RCC 7860 (cell line): ENCODE data around the gene METTL16.
"Not testable (repeated sequence)": the region's sequence is repeated elsewhere in the genome, so short reads cannot be mapped to it uniquely, and the experiment has no call there.

Experiments used
- DNase-seq: peaks from one replicate; pipeline ENCODE4 v3.0.0-alpha.2; 2015; ENCODE audit warnings: low spot score
- FAIRE-seq: peaks from 2 replicates; lab custom pipeline; 2012; peaks lifted over from hg19 to GRCh38; lab: Jason Lieb, UNC

METTL16 gene

DNA sequence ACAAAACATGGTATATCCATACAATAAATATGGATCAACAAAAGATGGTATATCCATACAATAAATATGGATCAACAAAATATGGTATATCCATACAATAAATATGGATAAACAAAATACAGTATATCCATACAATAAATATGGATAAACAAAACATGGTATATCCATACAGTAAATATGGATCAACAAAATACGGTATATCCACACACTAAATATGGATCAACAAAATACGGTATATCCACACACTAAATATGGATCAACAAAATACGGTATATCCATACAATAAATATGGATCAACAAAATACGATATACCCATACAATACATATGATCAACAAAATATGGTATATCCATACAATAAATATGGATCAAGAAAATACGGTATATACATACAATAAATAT, 8.1 kb downstream of the METTL16 start:
- peak; percentile 34 for FAIRE-seq

DNA sequence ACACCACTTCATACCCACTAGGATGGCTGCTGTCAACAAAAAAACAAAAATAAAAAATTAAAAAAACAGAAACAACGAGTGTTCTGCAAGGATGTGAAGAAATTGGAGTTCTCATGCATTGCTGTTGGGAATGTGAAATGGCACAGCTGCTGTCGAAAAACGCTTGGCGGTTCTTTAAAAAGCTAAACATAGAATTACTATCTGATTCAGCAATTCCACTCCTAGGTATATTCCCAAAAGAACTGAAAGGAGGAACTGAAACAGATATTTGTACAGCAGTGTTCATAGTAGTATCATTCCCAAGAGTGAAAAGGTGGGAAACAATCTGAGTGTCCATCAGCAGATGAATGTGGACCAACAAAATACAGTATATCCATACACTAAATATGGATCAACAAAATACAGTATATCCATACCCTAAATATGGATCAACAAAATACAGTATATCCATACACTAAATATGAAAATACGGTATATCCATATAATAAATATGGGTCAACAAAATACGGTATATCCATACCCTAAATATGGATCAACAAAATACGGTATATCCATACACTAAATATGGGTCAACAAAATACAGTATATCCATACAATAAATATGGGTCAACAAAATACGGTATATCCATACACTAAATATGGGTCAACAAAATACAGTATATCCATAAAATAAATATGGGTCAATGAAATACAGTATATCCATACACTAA, 8.7 kb downstream of the METTL16 start:
- no peak for DNase-seq
- no peak for FAIRE-seq

More for the DNA sequence above, 8.1 kb downstream of the METTL16 start:
- no peak for DNase-seq

DNA sequence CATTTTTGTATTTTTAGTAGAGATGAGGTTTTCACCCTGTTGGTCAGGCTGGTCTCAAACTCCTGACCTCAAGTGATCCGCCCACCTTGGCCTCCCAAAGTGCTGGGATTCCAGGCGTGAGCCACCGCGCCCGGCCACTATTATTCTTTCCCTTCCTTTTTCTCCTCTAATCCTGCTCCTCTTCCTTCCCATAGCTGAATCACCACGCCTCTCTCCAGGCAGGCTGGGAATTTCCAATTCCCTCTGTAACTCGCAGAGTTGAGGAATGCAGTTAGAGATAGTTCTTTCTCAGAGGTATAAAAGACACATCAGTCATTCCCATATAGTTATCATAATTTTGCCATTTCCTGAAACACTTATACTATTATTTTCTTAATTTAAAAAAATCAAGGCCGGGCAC, 11.2 kb downstream of the METTL16 start:
- FAIRE-seq, result no peak
- DNase-seq, result no peak

DNA sequence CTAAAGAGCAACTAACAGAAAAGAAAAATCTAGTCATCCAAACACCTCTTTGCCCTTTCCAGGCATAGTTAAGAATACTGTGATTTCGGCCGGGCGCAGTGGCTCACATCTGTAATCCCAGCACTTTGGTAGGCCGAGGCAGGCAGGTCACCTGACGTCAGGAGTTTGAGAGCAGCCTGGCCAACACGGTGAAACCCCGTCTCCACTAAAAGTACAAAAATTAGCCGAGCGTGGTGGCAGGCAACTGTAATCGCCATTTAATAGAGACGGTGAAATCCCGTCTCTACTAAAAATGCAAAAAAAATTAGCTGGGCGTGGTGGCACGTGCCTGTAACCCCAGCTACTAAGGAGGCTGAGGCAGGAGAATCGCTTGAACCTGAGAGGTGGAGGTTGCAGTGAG, 22.4 kb downstream of the METTL16 start:
- not testable (repeated sequence) for DNase-seq, FAIRE-seq

DNA sequence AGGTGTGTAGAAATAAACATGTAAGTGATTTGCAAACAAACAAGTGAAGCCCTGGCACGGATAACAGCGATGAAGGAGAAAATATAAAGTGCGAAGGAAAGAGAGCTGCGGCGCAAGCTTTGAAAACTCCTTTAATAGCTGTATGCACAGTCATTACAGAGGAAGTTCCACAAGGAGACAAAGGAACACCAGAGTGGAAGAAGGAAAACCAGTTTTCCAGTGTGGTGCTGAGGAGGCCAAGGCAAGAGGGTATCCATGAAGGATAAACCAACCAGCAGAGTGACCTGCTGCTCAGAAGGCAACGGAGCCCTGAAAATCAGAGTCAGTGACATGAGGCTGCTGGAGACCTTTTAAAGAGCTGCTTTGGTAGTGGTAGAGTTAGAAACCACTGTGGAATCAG, 24.4 kb downstream of the METTL16 start:
- FAIRE-seq (no peak), DNase-seq (no peak)

DNA sequence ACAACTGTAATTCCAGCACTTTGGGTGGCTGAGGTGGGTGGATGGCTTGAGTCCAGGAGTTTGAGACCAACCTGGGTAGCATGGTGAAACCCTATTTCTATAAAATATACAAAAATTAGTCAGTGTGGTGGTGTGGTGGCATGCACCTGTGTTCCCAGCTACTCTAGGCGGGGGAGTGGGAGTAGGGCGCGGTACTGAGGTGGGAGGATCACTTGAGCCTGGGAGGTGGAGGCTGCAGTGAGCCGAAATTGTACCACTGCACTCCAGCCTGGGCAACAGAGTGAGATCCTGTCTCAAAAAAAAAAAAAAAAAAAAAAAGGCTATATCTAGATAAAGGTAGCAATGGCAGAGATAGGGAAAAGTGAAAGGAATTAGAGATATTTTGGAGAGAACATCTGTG, 25.0 kb downstream of the METTL16 start:
- FAIRE-seq, DNase-seq: not testable (repeated sequence)

DNA sequence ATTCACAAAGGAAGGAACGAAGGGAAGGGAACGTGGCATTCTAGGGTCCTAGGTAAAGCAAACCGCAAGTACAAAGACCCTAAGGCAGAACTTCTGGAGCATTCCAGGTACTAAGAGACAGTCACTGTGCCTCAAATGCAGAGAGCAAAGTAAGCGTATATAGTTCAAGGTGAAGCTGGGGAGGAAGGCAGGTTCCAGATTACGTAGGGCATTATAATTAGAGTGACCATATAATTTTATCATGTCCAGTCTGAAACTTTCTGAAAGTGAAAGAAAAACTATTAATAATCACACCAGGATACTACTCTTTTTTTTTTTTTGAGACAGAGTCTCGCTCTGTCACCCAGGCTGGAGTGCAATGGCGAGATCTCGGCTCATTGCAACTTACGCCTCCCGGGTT, 25.7 kb downstream of the METTL16 start:
- FAIRE-seq (no peak), DNase-seq (no peak)

DNA sequence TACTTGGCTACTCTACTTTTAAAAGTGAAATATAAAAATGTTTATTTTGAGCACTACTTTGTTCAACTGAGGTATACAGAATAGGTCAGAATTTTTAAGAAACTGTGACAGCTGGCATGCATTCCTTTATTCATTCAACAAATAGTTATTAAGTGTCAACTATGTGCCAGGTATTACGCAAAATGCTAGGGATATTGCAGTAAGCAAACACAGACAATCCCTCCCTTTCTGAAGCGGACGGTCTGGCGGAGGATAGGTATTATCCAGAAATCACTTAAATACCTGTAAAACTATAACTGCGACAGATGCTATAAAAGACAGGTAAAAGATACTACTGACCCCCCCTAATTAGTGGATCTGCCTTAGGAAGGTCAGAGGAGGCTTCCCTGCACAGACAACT, 26.1 kb downstream of the METTL16 start:
- no peak for DNase-seq
- no peak for FAIRE-seq

DNA sequence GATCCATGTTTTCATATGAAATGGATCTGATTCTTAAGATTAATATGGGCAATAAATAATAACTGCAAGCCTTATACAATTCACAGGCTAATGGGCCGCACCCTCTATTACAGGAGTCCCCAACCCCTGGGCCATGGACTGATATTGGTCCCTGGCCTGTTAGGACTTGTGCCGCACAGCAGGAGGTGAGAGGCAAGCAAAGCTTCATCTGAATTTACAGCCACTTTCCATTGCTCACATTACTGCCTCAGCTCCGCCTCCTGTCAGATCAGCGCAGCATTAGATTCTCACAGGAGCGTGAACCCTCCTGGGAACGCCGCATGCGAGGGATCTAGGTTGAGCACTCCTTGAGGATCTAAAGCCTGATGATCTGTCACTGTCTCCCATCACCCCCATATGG, 26.8 kb downstream of the METTL16 start:
- FAIRE-seq, result no peak
- no peak for DNase-seq

DNA sequence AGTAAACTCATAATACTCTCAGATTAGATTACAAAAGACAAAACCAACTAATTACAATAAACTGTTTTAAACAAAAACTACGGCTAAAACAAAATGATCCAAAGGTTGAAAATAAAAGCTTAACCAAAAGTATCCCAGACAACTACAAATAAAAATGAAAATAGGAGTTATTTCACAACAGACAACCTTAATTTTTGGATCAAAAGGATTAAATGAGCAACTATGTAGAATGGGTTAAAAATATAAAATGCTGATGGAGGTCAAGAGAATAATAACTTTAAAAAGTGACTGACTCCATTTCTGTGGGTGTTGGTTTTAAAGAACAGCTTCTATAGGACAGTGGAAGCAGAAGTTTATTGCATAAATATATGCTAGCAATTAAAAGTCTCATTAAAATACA, 28.6 kb downstream of the METTL16 start:
- no peak for DNase-seq
- FAIRE-seq, result no peak

DNA sequence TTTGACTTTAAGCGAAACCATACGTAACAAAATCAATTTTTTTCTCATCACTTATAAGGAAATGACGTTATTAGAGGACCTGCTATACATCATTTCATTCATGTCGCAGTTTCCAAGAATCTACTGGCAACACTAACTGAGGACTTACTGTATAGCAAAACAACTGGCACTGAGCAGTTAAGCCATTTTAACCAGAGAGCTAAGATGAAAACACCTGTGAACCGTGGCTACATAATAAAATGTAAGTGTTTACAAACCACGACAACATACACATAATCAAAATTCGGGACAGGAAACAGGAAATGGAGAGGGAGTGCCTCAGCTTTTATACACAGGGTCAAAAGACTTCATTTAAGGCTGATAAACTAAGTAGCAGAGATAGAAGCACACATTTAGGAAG, 29.5 kb downstream of the METTL16 start:
- DNase-seq (no peak), FAIRE-seq (no peak)

DNA sequence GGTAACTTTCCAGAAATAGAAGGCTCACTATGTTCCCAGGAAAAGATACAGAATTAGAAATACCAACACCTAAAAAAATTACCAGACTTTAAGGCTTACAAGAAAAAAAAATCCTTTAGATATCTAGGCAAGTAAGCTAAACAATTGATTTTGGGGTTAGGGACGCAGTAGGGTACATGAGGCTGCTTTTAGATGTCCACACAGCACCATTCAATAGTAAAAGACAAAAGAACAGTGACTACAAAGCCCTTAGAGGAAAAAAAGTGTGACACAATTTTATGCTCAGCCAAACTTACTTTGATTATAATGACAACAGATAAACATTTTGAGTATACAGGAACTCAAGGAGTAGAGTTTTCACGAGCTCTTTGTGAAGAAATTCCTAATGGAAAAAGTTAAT, 29.9 kb downstream of the METTL16 start:
- FAIRE-seq (no peak), DNase-seq (no peak)

DNA sequence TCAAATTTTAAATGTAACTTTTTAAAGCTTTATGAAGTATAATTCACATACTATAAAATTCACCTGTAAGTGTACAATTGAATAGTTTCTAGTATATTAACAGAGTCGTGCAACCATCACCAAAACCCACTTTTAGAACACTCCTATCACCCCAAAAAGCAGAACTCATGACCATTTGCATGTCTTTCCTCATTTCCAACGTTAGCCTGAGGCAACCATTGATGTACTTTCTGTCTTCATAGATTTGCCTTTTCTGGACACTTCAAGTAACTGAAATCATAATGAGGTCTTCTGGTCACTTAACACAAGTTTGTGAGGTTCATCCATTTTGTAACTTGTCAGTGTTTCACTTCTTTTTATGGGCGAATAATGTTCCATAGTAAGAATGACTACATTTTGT, 33.2 kb downstream of the METTL16 start:
- FAIRE-seq (no peak), DNase-seq (no peak)

DNA sequence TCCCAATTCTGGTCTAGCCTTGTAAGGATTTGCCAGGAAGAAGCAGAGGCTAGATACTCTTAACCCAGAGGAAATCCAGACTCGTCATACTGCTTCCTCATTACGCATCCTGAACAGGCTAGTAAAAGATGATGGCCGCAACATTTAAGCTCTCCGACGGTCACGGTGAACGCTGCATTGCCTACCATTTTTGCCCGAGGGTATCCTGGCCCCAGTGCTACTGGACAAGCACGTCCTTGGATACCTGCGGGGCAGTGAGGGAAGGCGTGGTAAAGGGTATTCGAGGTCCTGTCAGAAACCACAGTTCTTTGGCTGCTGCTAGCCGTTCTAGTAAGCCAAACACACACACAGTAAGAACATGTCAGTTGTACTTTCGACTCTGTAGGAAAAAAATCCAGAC, 36.6 kb downstream of the METTL16 start:
- no peak for FAIRE-seq
- DNase-seq, result no peak

DNA sequence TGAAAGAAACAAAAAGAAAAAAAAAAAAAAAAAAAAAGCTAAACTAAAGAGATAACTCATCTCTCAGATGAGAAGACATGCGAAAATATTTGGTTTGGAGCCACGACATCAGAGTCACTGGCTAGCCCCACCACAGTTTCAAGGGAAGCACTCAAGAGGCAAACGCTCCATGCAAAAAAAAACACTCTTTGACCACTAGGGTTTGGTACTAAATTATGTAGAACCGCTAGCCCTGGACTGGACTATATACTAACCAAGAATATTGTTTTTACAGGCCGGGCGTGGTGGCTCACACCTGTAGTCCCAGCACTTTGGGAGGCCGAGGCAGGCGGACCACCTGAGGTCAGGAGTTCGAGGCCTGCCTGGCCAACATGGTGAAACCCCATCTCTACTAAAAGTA, 37.3 kb downstream of the METTL16 start:
- DNase-seq (no peak), FAIRE-seq (no peak)

DNA sequence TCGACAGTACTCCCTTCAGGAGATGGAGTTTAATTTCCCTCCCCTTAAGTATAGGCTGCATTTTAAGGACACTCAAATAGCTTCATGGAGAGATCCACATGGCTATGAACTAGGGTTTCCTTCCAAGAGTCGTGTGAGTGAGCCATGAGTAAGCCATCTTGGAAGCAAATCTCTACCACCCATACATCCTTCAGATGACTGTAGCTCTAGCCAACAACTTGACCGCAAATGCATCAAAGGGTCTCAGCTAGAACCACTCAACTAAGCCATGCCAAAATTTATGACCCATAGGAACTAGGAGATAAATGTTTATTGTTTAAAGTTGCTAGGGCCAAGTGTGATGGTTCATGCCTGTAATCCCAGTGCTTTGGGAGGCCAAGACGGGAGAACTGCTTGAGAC, 43.4 kb downstream of the METTL16 start:
- peak; percentile 92 for FAIRE-seq
- DNase-seq, result peak; percentile 83

DNA sequence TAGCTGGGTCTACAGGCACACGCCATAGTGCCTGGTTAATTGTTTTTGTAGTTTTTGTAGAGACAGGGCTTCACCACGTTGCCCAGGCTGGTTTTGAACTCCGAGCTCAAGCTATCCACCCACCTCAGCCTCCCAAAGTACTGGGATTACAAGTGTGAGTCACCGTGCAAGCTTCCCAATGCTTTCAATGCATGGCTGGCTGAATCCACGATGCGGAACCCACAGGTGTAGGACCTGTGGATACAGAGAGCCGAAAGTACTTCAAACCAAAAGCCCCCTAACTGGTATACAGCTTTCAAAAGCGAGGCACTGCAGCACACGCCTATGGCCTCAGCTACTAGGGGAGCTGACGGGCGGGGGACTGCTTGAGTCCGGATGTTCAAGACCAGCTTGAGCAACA, 44.8 kb downstream of the METTL16 start:
- peak; percentile 75 for DNase-seq
- peak; percentile 93 for FAIRE-seq

DNA sequence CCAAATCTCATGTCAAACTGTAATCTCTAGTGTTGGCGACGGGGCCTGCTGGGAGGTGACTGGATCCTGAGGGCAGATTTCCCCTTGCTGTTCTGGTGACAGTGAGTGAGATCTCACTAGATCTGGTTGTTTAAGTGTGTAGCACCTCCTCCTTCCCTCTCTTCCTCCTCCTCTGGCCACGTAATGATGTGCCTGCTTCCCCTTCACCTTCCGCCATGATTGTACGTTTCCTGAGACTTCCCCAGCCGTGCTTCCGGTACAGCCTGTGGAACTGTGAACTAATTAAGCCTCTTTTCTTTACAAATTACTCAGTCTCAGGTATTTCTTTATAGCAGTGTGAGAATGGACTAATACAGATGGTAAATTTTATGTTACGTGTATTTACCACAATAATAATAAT, 49.2 kb downstream of the METTL16 start:
- no peak for FAIRE-seq
- no peak for DNase-seq

DNA sequence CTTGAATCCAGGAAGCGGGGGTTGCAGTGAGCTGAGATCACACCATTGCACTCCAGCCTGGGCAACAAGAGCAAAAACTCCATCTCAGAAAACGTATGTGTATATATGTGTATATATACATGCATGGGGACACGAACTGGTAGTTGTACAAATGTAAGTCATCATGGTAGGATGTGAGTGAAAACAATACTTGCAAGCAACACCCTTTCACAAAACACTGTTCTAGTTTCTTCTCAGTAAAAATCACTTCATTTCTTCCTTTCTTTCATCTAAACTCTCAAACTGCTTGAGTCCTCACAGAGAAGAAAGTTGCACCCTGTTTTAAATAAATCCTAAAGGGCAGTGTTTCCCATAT, 51.8 kb downstream of the METTL16 start:
- no peak for FAIRE-seq

DNA sequence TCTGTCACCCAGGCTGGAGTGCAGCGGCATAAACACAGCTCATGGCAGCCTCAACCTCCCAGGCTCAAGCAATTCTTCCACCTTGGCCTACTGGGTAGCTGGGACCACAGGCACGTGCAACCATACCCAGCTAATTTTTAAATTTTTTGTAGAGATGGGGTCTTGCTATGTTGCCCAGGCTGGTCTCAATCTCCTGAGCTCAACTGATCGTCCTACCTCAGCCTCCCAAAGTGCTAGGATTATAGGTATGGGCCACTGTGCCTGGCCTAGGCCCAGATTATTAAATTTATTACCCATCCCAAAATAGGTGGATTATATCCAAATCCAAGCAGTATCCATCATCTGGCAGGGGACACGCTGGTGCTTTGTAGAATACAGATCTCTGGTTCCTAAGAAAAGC, 53.8 kb downstream of the METTL16 start:
- FAIRE-seq, result no peak
- DNase-seq, result no peak

More for the DNA sequence above, 51.8 kb downstream of the METTL16 start:
- DNase-seq, result no peak

DNA sequence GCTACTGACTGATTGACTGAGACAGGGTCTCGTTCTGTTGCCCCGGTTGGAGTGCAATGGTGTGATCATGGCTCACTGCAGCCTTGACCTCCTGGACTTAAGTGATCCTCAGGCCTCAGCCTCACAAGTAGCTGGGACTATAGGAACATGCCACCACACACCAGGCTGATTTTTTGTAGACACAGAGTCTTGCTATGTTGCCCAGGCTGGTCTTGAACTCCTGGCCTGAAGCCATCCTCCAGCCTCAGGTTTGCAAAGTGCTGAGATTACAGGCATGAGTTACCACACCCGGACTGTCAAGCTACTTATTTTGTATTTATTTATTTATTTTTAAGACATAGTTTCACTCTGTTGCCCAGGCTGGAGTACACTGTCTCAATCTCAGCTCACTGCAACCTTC, 55.2 kb downstream of the METTL16 start:
- DNase-seq, result no peak
- FAIRE-seq, result no peak

DNA sequence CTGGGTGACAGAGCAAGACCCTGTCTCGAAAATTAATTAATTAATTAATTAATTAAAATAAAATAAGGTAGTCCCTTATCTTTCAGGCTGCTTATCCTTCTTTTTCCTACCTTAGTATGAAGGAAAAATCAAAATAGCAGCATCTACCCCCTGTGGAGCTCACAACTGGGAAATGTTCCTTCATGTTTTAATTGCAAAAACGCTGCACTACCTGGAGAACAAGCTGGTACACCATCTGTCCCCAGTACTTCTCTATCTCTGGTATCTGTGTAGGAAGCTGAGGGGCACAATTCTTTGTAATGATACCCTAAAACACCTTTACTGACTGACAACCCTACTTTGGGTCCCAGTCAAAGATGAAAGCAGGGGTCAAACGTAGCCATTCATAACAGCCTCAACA, 55.7 kb downstream of the METTL16 start:
- DNase-seq (no peak), FAIRE-seq (no peak)

DNA sequence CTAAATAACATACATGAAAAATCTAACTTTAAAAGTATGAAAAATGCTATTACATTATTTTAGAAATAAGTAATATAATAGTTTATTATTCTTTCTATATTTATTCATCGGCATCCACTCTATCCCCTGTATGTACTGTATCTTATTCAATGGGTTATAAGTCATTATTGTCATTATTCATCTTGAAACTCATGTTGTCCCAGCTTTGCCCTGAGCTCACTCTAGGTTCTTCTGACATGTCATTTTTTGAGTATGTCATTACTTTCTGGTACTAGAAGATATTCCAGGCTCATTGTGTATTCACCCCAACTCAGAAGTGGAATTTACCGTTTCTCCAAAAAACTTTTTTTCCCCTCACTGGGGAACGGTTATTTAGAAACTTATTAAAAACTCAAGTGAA, 57.8 kb downstream of the METTL16 start:
- no peak for FAIRE-seq

More for the DNA sequence above, 57.8 kb downstream of the METTL16 start:
- DNase-seq, result no peak
